Esophagus squamous epithelium (tissue), 4 donors: ENCODE results near the gene FAM237B.

Experiments
- CTCF ChIP-seq, 6 experiments: fragments of 450-650 bp in 4 of 6; fragments of 200-600 bp in 2 of 6; sonication (generic) in 2 of 6; IDR thresholded peaks; one replicate each; pipeline ENCODE4 v1.5.1; 2016 to 2019; ENCODE audit warnings: antibody characterized with exemption in 6 of 6, mild to moderate bottlenecking in 4 of 6, moderate library complexity in 4 of 6
- POLR2A ChIP-seq, 4 donors: fragments of 450-650 bp; IDR thresholded peaks; one replicate each; pipeline ENCODE4 v1.6.1; 2017; ENCODE audit warnings: antibody characterized with exemption in 4 of 4, mild to moderate bottlenecking in 4 of 4, moderate library complexity in 3 of 4

GRCh38 chr7:90276033-90276728 is 44.9 kb downstream of the FAM237B start:
- TF ChIP-seq POLR2A (IDR thresholded peaks at IDR 0.05) = no peak
- no peak for TF ChIP-seq CTCF (IDR thresholded peaks at IDR 0.05)
